ENCODE results near the gene SSBP3. TPM values are rescaled to one million over a fixed set of nuclear protein-coding genes. Genes with fewer than 3 reads are reported as not detected.
"Not testable (repeated sequence)": the region's sequence is repeated elsewhere in the genome, so short reads cannot be mapped to it uniquely, and the experiment has no call there.

Gene SSBP3
- total and polyA plus RNA-seq, 9 of the 15 experiments (the other 6 are each of a cell fraction or from before 2014, with no cell fraction given), result 8.7 to 108 (median 33.8) TPM

DNA sequence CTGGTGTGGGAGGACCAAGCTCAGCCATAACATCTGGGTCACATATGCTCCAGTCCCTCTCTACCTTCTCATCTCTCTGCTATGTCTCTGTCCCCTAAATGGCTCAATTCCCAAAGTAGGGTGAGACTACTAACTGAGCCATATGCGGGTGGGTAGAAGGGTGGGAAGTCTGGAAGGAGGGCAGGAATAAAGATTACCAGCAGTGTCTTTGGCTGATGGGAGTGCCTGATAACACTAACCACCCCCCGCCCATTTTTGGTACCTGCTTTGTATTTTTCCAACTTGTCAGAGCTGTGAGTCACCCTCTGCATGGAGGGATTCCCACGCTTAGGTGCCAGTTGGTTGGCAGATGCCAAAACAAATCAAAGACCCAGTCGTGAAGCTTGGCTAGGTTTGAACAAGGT lies 14.9 kb upstream of the SSBP3 start (continued):
- no peak for TF ChIP-seq E2F1 (CRISPR knock-in tag; IDR thresholded peaks at IDR 0.05)
- no peak for TF ChIP-seq ZNF253 (CRISPR knock-in tag; conservative IDR thresholded peaks at IDR 0.05)
- TF ChIP-seq HBP1 (CRISPR knock-in tag; IDR thresholded peaks at IDR 0.05), result no peak

GRCh38 chr1:54418598-54418997 lies 12.4 kb upstream of the SSBP3 start:
- BruUV-seq (replicated peaks), result not testable (repeated sequence)

More at GRCh38 chr1:54418598-54418997, 12.4 kb upstream of the SSBP3 start:
- H3K27ac ChIP-seq (ENCODE audit: extremely low read depth, low read depth, low read length); POLR2A ChIA-PET; CTCF ChIA-PET (ENCODE audit: low intra/inter-chr PET ratio); in situ Hi-C loops (cut with MboI); H3K9me1 ChIP-seq (ENCODE audit: control insufficient read depth, insufficient read depth, low read length); H3K9me3 ChIP-seq (replicated peaks; ENCODE audit: control insufficient read depth, insufficient read depth, low read depth, low read length); H3K4me2 ChIP-seq (ENCODE audit: insufficient read depth, low read length); FAIRE-seq; H2AFZ ChIP-seq (ENCODE audit: low read depth, low read length); ATAC-seq; H3K27me3 ChIP-seq (ENCODE audit: control insufficient read depth in 2 of 2, insufficient read depth in 2 of 2, low read length in 2 of 2); H3K4me3 ChIP-seq; intact Hi-C loops (cut with micrococcal nuclease); H3K79me2 ChIP-seq (ENCODE audit: control insufficient read depth, insufficient read depth, low read length); DNase-seq (ENCODE audit: extremely low read depth in 1 of 4, low spot score in 3 of 4); H4K20me1 ChIP-seq (replicated peaks; ENCODE audit: control insufficient read depth, insufficient read depth, low read length); H3K36me3 ChIP-seq (ENCODE audit: control insufficient read depth, insufficient read depth, low read length); H3K9ac ChIP-seq (ENCODE audit: insufficient read depth in 1 of 2, low read depth in 2 of 2, low read length in 2 of 2): not testable (repeated sequence)
- peaks cover 9 to 15% of the 10 kb centered on the region in 2 experiments; a peak in 4 of 5 replicates for H3K4me1 ChIP-seq (replicated peaks in 1 of 2; ENCODE audit: control insufficient read depth in 2 of 2, insufficient read depth in 2 of 2, low read length in 2 of 2)
- WGBS (ENCODE audit: insufficient coverage, low coverage, missing lambda C conversion rate), result 76% methylated on average over 6 of the region's 6 CpGs
